AG10803 (cell line): ENCODE measurements around the gene CNTN1.

Source experiments
- DNase-seq: peaks from one replicate; pipeline ENCODE4 v3.0.0; 2010; ENCODE audit warnings: low read depth
- H3K4me3 ChIP-seq: 2 replicates; pipeline ENCODE4 v1.5.1; 2011; ENCODE audit warnings: mild to moderate bottlenecking, low read length, control low read depth
- CTCF ChIP-seq: conservative IDR thresholded peaks from 2 replicates; pipeline ENCODE4 v1.5.1; 2011; ENCODE audit warnings: mild to moderate bottlenecking, low read length, control low read depth, inconsistent platforms

Gene CNTN1

GRCh38 chr12:40691913-40692764 lies at the start of gene CNTN1:
Gene CNTN1 (plus strand): TSS chr12:40692439.
- TF ChIP-seq CTCF = no peak
- H3K4me3 ChIP-seq = peak within 1 kb of the TSS; percentile 33
- DNase-seq = peak; percentile 20

DNA sequence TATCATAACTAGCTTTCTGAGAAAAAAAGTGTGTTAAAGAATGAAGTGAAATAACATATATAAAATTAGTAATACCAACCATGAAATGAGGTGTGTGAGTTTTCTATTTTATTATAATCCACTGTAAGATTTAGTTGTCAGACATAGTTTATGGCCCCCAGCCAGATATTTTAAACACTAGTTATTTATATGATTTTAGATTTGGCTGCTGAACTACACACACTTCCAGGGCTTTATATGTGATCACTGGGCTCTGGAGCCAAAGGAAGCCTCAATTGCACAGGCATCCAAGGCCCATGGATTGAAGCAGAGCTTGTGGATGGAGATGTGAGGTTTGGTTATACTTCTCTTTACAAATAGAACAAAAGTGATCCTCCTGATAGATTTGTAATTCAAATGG lies 48.7 kb upstream of the CNTN1 start:
- H3K4me3 ChIP-seq = no peak overlapping the region
- no peak for DNase-seq
- no peak for TF ChIP-seq CTCF

GRCh38 chr12:40643976-40644375 lies 48.3 kb upstream of the CNTN1 start:
- no peak for DNase-seq
- no peak overlapping the region for H3K4me3 ChIP-seq
- no peak for TF ChIP-seq CTCF

- no peak overlapping the region for H3K4me3 ChIP-seq
- no peak for DNase-seq
- no peak for TF ChIP-seq CTCF
These were observed 47.5 kb upstream of the CNTN1 start for GRCh38 chr12:40644708-40645107.

DNA sequence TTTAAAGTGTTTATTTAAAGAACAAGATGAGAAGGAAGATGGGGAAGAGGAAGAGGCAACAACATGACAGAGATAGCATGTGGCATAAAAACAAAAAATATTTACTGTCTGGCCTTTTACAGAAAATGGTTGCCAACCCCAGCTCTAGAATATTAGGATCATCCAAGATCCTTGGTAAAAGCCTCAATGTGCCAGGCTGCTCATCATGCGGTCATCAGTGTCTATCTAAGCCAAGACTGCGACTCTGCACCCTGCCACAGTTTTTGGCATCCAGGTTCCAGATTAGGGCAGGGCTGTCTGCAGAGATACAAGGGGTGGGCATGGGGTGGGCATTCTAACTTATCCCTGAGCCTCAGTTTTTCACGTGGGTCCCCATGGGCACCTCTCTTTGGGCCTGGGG lies 46.9 kb upstream of the CNTN1 start:
- DNase-seq = no peak
- H3K4me3 ChIP-seq = no peak overlapping the region
- no peak for TF ChIP-seq CTCF

GRCh38 chr12:40646456-40646855 lies 45.8 kb upstream of the CNTN1 start:
- DNase-seq = no peak
- no peak for TF ChIP-seq CTCF
- no peak overlapping the region for H3K4me3 ChIP-seq

GRCh38 chr12:40646911-40647310 lies 45.3 kb upstream of the CNTN1 start:
- no peak overlapping the region for H3K4me3 ChIP-seq
- TF ChIP-seq CTCF = no peak

More at GRCh38 chr12:40646911-40647310, 45.3 kb upstream of the CNTN1 start:
- DNase-seq = no peak
